GM18861 (cell line): ENCODE measurements around the gene CCDC149.

Source experiments
- ATAC-seq: cut with Tn5 transposase; IDR thresholded peaks from one replicate; pipeline ENCODE4 v1.9.1; 2021; ENCODE audit not compliant: unreplicated experiment

CCDC149 gene

GRCh38 chr4:24845132-24845531 is 67.7 kb downstream of the CCDC149 start:
- no peak for ATAC-seq

DNA sequence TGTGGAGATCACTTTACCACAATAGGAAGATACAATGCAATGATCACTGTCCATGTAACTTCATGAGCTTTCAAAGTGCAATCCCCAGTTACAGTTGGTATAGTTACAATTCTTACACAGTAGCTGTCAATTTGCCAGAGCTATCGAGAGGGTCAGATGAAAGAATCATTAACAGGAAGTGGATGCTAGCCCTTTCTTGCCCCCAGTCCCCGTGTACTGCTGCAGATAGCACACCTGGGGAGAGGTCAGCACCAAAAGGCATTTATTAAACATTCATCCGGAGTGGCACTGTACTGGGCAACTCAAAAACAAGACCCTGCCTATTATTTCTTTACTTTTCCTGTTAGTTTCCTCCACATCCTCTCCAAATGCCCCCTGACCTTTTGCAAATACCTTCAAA is 69.7 kb downstream of the CCDC149 start:
- ATAC-seq, result no peak

- no peak for ATAC-seq
These were observed 70.5 kb downstream of the CCDC149 start for GRCh38 chr4:24842356-24842755.

GRCh38 chr4:24840826-24841543 is 71.9 kb downstream of the CCDC149 start:
- no peak for ATAC-seq

DNA sequence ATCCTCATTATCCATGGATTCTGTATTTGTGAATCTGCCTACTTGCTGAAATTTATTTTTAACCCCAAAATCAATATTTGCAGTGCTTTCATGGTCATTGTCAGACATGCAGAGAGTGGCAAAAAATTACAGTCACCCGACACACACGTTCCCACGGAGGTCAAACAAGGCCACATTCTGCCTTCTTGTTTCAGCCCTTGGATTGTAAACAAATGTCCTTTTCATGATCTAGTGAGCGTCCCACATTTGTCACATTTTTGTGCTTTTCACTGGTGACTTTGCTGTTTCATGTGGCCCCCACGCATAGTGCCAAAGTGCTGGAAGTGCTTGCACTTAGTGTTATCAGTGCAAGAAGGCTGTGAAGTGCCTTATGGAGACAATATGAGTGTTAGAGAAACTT is 72.5 kb downstream of the CCDC149 start:
- ATAC-seq, result no peak

DNA sequence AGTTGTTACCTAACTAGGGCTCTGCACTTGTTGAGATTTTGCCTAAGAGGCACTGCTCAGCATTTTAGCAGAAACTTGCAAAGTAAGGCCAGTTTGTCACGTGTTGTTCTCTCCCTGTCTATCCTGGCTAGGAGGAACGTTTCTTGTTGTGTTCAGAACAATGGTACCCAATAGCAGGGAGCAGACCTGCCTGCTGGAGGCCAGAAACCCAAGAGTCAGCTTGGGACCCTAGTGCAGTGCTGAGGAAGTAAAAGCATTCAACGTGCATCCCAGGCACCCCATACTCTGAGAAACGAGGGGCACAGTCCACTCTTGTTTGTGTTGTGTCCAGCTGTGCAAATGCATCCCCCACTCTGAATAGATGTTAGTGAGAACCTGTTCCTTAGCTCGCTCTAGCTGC is 75.1 kb downstream of the CCDC149 start:
- ATAC-seq, result no peak

- ATAC-seq, result no peak
These were observed 75.5 kb downstream of the CCDC149 start for GRCh38 chr4:24837336-24837735.

DNA sequence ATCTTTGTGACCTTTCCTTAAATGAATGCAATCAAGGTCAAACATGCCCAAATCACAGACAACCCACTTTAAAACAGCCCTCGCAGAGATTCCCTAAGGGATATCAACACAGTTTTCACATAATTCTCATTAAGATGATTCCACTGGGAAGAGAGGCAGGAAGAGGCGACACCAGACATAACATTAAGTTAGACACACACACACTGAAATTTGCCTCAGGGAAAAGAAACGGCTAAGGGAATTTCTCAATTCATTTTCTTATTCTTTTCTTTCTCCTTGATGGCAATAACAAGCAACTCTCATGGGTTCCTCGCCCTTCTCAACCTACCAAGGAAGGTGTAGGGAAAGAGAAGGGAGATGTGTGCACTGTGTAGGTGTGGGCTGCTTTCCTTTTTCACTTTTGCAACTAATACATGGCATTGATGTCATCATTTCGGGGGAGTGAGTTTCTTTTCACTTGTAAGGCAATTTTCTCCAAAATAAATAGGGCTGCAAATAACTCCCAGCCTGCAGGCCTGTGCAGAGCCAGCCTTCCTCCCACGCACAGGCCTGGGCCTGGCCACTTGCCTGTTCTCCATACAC is 76.1 kb downstream of the CCDC149 start:
- ATAC-seq, result no peak

DNA sequence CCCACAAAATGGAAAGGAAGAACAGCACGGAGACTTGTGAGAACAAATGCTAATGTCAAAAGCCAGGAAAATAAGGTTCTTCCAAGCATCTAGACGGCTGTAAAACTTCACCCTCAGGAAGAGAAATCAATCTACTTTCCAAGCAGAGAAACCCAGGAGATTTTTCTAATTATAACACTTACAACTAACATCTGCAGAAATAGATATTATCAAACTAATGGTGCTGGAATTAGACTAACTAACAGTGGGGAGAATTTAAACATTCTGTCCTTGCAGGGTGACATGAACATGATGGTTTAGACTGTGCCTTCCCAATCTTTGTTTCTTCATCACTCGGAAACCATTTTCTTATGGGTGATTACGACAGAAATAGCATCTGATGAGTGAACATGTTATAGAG is 77.1 kb downstream of the CCDC149 start:
- ATAC-seq, result no peak

DNA sequence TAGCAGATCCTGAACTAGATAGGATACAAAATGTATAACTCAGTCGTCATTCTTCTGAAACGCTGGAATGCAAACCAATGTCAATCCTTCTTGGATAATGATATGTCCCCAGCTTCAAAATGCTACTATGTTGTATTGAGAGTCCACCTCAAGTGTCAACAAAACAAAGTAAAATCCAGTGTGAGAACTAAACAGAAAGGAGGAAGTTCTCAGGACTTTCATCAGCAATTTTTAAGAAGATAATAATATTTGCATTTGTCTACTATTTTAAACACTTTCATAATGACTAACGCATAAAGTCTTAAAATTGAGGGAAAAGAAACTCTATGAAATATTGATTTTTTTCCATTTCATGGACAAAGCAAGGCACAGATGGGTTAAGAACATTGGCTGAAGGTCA is 81.2 kb downstream of the CCDC149 start:
- no peak for ATAC-seq

GRCh38 chr4:24824720-24825119 is 88.1 kb downstream of the CCDC149 start:
- no peak for ATAC-seq

GRCh38 chr4:24820541-24820940 is 92.3 kb downstream of the CCDC149 start:
- ATAC-seq, result no peak

DNA sequence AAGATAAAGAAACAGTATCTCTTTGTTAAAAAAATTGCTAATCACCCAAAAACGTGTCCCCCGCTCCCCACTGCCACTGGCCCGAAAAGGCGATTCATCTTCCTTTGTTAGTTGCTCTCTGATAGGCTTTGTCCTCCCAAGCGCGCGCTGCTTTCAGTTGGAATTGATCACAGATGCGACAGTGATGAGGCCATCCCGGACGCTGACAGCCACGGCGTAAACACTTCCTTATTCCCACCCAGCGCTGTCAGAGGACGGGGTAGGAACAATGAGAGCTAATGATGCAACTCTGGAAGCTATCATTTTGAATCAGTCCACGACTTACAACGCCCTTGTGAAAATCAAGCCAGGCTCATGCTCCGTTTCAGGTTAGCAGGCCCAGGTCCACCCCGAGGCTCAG is 96.0 kb downstream of the CCDC149 start:
- ATAC-seq, result no peak

DNA sequence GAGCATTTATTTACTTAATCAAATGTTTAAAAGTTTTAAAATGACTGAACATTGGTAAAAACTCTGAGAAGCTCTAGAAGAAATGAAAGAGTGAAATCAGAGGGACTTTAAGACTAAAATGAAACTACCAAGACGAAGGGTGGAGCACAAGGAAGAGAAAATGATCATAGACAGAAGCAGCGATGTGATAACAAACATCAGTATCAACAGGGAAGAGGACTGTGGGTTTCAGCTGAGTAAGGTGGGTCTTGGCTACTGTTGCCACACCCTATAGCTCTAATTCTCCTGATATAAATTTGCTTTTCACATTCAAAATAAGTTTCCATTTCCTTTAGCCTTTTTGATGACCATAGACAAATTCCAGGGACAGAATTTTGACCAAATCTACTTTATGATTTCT is 99.1 kb downstream of the CCDC149 start:
- ATAC-seq, result no peak

DNA sequence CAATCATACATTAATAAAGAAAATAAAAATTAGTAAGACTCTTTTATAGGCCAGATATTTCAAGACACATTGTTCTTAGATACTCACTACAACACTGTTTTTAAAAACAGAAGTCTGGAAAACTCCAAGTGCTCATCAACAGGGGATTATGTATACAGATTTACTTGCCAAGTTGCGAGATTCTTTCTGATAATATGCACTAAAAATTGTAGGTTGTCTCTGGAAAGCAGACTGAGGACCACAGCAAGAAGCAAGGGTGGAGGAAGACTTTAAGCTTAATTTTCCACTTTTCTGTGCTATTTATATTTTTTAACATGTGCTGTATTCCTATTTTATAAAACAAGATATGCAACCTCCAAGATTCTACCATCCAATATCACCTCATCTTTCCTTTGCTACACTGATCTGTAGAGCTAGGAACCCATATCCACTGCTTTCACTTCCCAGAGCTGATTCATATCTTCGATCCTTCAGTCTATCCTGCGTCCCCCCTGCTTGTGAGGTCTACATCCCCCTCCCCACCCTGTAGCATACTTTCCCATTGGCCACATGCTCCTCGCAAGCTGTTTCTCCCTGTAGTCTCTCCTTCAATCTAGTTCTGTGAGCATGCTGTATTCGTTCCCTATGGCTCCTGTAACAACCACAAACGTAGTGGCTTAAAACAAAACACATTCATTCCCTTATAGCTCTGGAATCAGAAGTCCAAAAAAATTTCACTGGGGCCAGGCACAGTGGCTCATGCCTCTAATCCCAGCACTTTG is 101.8 kb downstream of the CCDC149 start:
- no peak for ATAC-seq

DNA sequence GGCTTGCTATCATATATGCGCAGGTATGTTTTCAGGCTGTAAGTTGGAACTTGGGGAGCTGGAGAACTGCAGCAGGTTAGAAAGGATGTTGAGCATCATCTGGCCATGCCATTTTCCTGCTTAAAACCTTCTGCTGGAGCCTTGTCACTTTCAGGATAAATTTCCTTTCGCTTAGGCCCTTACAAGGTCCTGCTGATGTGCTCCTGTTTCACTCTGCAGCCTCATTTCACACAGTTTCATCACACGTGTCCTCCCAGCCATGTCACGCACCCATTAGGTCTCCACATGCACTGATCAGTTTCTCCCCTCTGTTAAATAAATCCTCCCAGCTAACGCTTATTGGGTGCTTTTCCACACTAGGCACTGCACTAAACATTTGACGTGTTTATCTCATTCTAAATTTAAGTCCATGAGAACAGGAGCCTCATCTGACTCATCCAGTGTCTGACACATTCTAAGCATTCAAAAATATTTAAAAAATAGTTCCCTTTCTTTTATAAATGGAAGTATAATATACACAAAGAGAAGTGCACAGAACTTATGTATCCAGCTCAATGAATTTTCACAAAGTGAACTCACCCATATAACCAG is 102.9 kb downstream of the CCDC149 start:
- no peak for ATAC-seq

GRCh38 chr4:24809376-24809775 is 103.5 kb downstream of the CCDC149 start:
- ATAC-seq, result no peak

DNA sequence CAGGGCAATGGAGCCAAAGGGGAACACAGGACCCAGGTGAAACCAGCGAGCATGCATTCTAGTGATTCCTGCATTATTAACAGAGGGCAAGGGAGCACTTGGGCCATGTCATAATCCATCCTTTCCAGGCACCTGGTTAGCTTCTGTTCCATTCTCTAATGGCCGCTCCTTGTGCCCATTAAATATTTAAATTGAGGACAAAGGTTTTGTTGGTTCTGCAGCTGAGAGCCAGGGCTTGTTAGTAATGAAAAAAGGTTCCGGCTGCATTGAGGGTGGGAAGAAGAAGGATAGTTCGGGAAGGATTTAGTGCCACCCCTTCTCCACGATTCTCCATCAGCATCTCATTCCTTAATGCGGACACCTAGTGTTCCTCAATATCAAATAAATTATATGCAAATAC is 103.9 kb downstream of the CCDC149 start:
- no peak for ATAC-seq

DNA sequence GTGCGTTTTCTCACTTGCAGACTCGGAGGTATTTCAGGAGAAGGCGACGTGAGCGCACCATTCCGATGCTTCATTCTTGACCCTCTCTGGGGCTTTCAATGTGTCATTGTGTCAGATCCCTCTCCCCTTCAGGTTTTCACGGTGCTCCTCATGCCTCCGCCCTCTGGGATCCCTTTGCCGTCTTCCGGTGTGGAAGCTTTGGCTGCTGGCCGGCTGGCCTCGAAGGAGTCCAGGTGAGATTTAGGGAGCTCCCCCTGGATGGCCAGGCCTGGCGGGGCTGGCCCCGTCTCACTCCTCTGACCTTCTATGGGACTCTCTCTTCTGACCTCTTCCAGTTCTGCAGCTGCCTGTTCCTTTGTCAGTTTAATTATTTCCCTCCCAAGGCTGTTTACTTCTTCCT is 104.6 kb downstream of the CCDC149 start:
- ATAC-seq, result no peak

DNA sequence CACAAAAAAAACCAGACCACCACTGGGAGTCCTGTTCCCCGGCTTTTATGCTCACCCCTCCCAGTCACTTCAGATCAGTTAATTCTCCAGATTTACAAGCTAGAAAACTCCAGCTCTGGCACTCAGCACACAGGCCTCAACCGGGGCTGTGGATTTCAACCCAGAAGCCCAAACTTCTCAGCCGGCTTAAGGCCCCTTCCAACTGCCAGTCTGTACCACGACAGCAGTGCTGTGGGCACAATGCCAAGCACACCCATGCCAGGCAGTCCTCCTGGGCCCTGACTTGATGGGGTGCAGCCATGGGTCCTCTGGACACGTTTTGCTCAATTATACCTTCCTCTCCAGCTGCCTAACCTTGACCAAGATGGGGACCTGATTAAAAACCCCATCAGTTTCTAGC is 105.2 kb downstream of the CCDC149 start:
- no peak for ATAC-seq

- ATAC-seq, result no peak
These were observed 106.4 kb downstream of the CCDC149 start for GRCh38 chr4:24806206-24806990.
